H9 (cell line): ENCODE results near the gene PRAME. TPM values are rescaled to one million over a fixed set of nuclear protein-coding genes. Genes with fewer than 3 reads are reported as not detected.

Experiments used
- DNase-seq: peaks from one replicate; pipeline ENCODE4 v3.0.0-alpha.2; 2017
- H2AFZ ChIP-seq: one replicate; pipeline ENCODE4 v1.6.1; 2013; ENCODE audit warnings: mild to moderate bottlenecking, low read length, control low read depth, moderate library complexity
- H2AK5ac ChIP-seq: 2 replicates; pipeline ENCODE4 v1.6.1; 2013; ENCODE audit warnings: low read length, control low read depth, mixed read lengths; ENCODE audit not compliant: insufficient read length
- H2BK120ac ChIP-seq: one replicate; pipeline ENCODE4 v1.6.1; 2013; ENCODE audit warnings: low read depth, mild to moderate bottlenecking, low read length, control low read depth, inconsistent platforms; ENCODE audit not compliant: poor library complexity, severe bottlenecking
- H2BK12ac ChIP-seq: 2 replicates; pipeline ENCODE4 v1.6.1; 2013; ENCODE audit warnings: low read length, control low read depth, mixed read lengths, low read depth; ENCODE audit not compliant: insufficient read length
- H2BK15ac ChIP-seq: 2 replicates; pipeline ENCODE4 v1.6.1; 2013; ENCODE audit warnings: low read depth, low read length, control low read depth
- H2BK20ac ChIP-seq: one replicate; pipeline ENCODE4 v1.6.1; 2013; ENCODE audit warnings: low read depth, mild to moderate bottlenecking, low read length, control low read depth, inconsistent platforms; ENCODE audit not compliant: poor library complexity, severe bottlenecking
- H2BK5ac ChIP-seq: 2 replicates; pipeline ENCODE4 v1.6.1; 2013; ENCODE audit warnings: low read length, control low read depth, mixed read lengths; ENCODE audit not compliant: insufficient read length
- H3K14ac ChIP-seq: 2 replicates; pipeline ENCODE4 v1.6.1; 2013; ENCODE audit warnings: low read length, control low read depth; ENCODE audit not compliant: insufficient read depth
- H3K18ac ChIP-seq: 2 replicates; pipeline ENCODE4 v1.6.1; 2013; ENCODE audit warnings: low read depth, mild to moderate bottlenecking, mixed read lengths, low read length, control low read depth; ENCODE audit not compliant: insufficient read length
- H3K23ac ChIP-seq: 2 replicates; pipeline ENCODE4 v1.6.1; 2013; ENCODE audit warnings: low read length, control low read depth, mixed read lengths, low read depth; ENCODE audit not compliant: insufficient read length
- H3K23me2 ChIP-seq: 2 replicates; pipeline ENCODE4 v1.6.1; 2013; ENCODE audit warnings: low read depth, mild to moderate bottlenecking, mixed read lengths, low read length, control low read depth; ENCODE audit not compliant: insufficient read length, poor library complexity, severe bottlenecking
- H3K27ac ChIP-seq: 2 replicates; pipeline ENCODE4 v1.5.1; 2013; ENCODE audit warnings: low read length, control low read depth, mixed read lengths, low read depth; ENCODE audit not compliant: insufficient read length
- H3K27me3 ChIP-seq: 2 replicates; pipeline ENCODE4 v1.6.1; 2013; ENCODE audit warnings: low read length, control low read depth, inconsistent platforms; ENCODE audit not compliant: insufficient read depth
- H3K4ac ChIP-seq: 2 replicates; pipeline ENCODE4 v1.6.1; 2013; ENCODE audit warnings: low read depth, mild to moderate bottlenecking, control low read depth, inconsistent platforms, low read length, moderate library complexity
- H3K4me1 ChIP-seq: 2 replicates; pipeline ENCODE4 v1.6.1; 2013; ENCODE audit warnings: low read length, control low read depth, inconsistent platforms; ENCODE audit not compliant: insufficient read depth
- H3K4me2 ChIP-seq: 2 replicates; pipeline ENCODE4 v1.6.1; 2013; ENCODE audit warnings: low read length, control low read depth, mixed read lengths; ENCODE audit not compliant: insufficient read length, insufficient read depth
- H3K56ac ChIP-seq: 2 replicates; pipeline ENCODE4 v1.6.1; 2013; ENCODE audit warnings: low read depth, mild to moderate bottlenecking, mixed read lengths, low read length, control low read depth; ENCODE audit not compliant: insufficient read length
- H3K79me1 ChIP-seq: 2 replicates; pipeline ENCODE4 v1.6.1; 2013; ENCODE audit warnings: low read depth, mild to moderate bottlenecking, moderate library complexity, low read length, control low read depth, inconsistent platforms; ENCODE audit not compliant: insufficient read depth, poor library complexity, severe bottlenecking
- H3K79me2 ChIP-seq: 2 replicates; pipeline ENCODE4 v1.6.1; 2013; ENCODE audit warnings: low read length, control low read depth, inconsistent platforms; ENCODE audit not compliant: insufficient read depth
- H3K9ac ChIP-seq: 2 replicates; pipeline ENCODE4 v1.6.1; 2013; ENCODE audit warnings: low read length, control low read depth, mixed read lengths; ENCODE audit not compliant: insufficient read length; ENCODE audit errors: extremely low read depth
- H3K9me3 ChIP-seq: one replicate; pipeline ENCODE4 v1.6.1; 2013; ENCODE audit warnings: low read depth, low read length, inconsistent platforms; ENCODE audit not compliant: control insufficient read depth
- H3T11ph ChIP-seq: one replicate; pipeline ENCODE4 v1.6.1; 2013; ENCODE audit warnings: mild to moderate bottlenecking, low read length, control low read depth, inconsistent platforms
- H4K20me1 ChIP-seq: one replicate; pipeline ENCODE4 v1.6.1; 2013; ENCODE audit not compliant: control insufficient read depth, insufficient read length, insufficient read depth
- H4K5ac ChIP-seq: 2 replicates; pipeline ENCODE4 v1.6.1; 2013; ENCODE audit warnings: low read depth, mild to moderate bottlenecking, mixed read lengths, low read length, control low read depth; ENCODE audit not compliant: insufficient read length
- H4K8ac ChIP-seq: replicated peaks from 2 replicates; pipeline ENCODE4 v1.6.1; 2013; ENCODE audit warnings: low read length, control low read depth, mixed read lengths, low read depth; ENCODE audit not compliant: insufficient read length
- H4K91ac ChIP-seq: 2 replicates; pipeline ENCODE4 v1.6.1; 2013; ENCODE audit warnings: low read depth, mild to moderate bottlenecking, moderate library complexity, mixed read lengths, low read length, control low read depth; ENCODE audit not compliant: insufficient read length
- H3K27ac Mint-ChIP-seq, 3 experiments: 2 replicates in 2 of 3; 3 replicates in 1 of 3; pipeline ENCODE4 v1.8.0; 2020 to 2021; ENCODE audit warnings: mixed read lengths in 3 of 3, mild to moderate bottlenecking in 1 of 3, moderate library complexity in 1 of 3
- H3K27me3 Mint-ChIP-seq: 2 replicates; pipeline ENCODE4 v1.8.0; 2021; ENCODE audit warnings: low read depth, mild to moderate bottlenecking, moderate library complexity, mixed read lengths
- H3K36me3 Mint-ChIP-seq, 3 experiments: 2 replicates in 2 of 3; 3 replicates in 1 of 3; pipeline ENCODE4 v1.8.0; 2020 to 2021; ENCODE audit warnings: low read depth in 3 of 3, mixed read lengths in 3 of 3; ENCODE audit not compliant: insufficient read depth in 1 of 3
- H3K4me1 Mint-ChIP-seq, 2 experiments: 2 replicates each; pipeline ENCODE4 v1.8.0; 2020; ENCODE audit warnings: mixed read lengths in 2 of 2
- H3K4me3 Mint-ChIP-seq, 2 experiments: 2 replicates in 1 of 2; 3 replicates in 1 of 2; pipeline ENCODE4 v1.8.0; 2020 to 2021; ENCODE audit warnings: mild to moderate bottlenecking in 2 of 2, mixed read lengths in 2 of 2, moderate library complexity in 1 of 2
- H3K9me3 Mint-ChIP-seq, 2 experiments: 2 replicates in 1 of 2; 3 replicates in 1 of 2; pipeline ENCODE4 v1.8.0; 2020; ENCODE audit warnings: mild to moderate bottlenecking in 2 of 2, mixed read lengths in 2 of 2, moderate library complexity in 1 of 2
- WGBS: extraction: QIAGEN DNeasy Blood & Tissue Kit; methylation state at CpG from one replicate; pipeline ENCODE4 v1.1.7; 2013; ENCODE audit warnings: missing lambda C conversion rate, low lambda C conversion rate, mixed read lengths; ENCODE audit not compliant: insufficient read length; ENCODE audit errors: extremely low coverage; 5-methylcytosine and 5-hydroxymethylcytosine counted together
- total RNA-seq: library from RNA; stranded (reverse); gene quantifications from 2 replicates; pipeline ENCODE4 v1.2.1, GENCODE V29; 2021
- TF ChIP-seq, protein P1 (sequence below): fragments of 200-600 bp; sonication (generic); conservative IDR thresholded peaks from 3 replicates; pipeline ENCODE4 v1.8.0; 2021; ENCODE audit warnings: antibody characterized with exemption, mild to moderate bottlenecking

The PRAME gene
- total RNA-seq, 1 experiment from 2014 or later, result 0.31 TPM

- peaks cover 93% of the 10 kb centered on the region for H3K27me3 Mint-ChIP-seq
- H3K27me3 ChIP-seq, result peaks cover 9% of the 10 kb centered on the region; the same call in 1 of the 2 replicates
- no CpG with 5 or more reads among the region's 4 CpGs for WGBS
Measured at GRCh38 chr22:22526125-22526912, 32.7 kb downstream of the PRAME start.

More at GRCh38 chr22:22526125-22526912, 32.7 kb downstream of the PRAME start:
- Histone ChIP-seq H4K5ac (no peak overlapping the region), H3K27ac (no peak overlapping the region), H3K9ac (no peak overlapping the region), H3K23ac (no peak overlapping the region), H3K23me2 (no peaks in the 10 kb centered on the region), H3K79me1 (no peaks in the 10 kb centered on the region), H2AK5ac (no peak overlapping the region), H3K56ac (no peak overlapping the region), H2AFZ (no peak overlapping the region), H3K79me2 (no peaks in the 10 kb centered on the region), H4K20me1 (no peaks in the 10 kb centered on the region), H2BK120ac (no peak overlapping the region), H2BK15ac (no peak overlapping the region), H3K9me3 (no peaks in the 10 kb centered on the region), H3K4me1 (no peaks in the 10 kb centered on the region), H3K4me2 (no peak overlapping the region), H3T11ph (no peak overlapping the region), H3K18ac (no peak overlapping the region), H4K8ac (no peak overlapping the region), H4K91ac (no peak overlapping the region), H2BK12ac (no peak overlapping the region), H3K14ac (no peak overlapping the region), H2BK20ac (no peak overlapping the region), H3K4ac (no peak overlapping the region), H2BK5ac (no peak overlapping the region)
- no peak overlapping the region for H3K4me3 Mint-ChIP-seq
- DNase-seq, result no peak
- no peaks in the 10 kb centered on the region for H3K36me3 Mint-ChIP-seq
- TF ChIP-seq, protein P1, sequence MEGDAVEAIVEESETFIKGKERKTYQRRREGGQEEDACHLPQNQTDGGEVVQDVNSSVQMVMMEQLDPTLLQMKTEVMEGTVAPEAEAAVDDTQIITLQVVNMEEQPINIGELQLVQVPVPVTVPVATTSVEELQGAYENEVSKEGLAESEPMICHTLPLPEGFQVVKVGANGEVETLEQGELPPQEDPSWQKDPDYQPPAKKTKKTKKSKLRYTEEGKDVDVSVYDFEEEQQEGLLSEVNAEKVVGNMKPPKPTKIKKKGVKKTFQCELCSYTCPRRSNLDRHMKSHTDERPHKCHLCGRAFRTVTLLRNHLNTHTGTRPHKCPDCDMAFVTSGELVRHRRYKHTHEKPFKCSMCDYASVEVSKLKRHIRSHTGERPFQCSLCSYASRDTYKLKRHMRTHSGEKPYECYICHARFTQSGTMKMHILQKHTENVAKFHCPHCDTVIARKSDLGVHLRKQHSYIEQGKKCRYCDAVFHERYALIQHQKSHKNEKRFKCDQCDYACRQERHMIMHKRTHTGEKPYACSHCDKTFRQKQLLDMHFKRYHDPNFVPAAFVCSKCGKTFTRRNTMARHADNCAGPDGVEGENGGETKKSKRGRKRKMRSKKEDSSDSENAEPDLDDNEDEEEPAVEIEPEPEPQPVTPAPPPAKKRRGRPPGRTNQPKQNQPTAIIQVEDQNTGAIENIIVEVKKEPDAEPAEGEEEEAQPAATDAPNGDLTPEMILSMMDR, result no peak
- peaks cover 0 to 4% of the 10 kb centered on the region in 2 experiments; a peak in 1 of 5 replicates for H3K9me3 Mint-ChIP-seq
- H3K4me1 Mint-ChIP-seq, result no peaks in the 10 kb centered on the region
- no peak overlapping the region for H3K27ac Mint-ChIP-seq
